Measurements from ENCODE around the gene VWA3B. TPM values are rescaled to one million over a fixed set of nuclear protein-coding genes. Genes with fewer than 3 reads are reported as not detected.

VWA3B gene, protein sequence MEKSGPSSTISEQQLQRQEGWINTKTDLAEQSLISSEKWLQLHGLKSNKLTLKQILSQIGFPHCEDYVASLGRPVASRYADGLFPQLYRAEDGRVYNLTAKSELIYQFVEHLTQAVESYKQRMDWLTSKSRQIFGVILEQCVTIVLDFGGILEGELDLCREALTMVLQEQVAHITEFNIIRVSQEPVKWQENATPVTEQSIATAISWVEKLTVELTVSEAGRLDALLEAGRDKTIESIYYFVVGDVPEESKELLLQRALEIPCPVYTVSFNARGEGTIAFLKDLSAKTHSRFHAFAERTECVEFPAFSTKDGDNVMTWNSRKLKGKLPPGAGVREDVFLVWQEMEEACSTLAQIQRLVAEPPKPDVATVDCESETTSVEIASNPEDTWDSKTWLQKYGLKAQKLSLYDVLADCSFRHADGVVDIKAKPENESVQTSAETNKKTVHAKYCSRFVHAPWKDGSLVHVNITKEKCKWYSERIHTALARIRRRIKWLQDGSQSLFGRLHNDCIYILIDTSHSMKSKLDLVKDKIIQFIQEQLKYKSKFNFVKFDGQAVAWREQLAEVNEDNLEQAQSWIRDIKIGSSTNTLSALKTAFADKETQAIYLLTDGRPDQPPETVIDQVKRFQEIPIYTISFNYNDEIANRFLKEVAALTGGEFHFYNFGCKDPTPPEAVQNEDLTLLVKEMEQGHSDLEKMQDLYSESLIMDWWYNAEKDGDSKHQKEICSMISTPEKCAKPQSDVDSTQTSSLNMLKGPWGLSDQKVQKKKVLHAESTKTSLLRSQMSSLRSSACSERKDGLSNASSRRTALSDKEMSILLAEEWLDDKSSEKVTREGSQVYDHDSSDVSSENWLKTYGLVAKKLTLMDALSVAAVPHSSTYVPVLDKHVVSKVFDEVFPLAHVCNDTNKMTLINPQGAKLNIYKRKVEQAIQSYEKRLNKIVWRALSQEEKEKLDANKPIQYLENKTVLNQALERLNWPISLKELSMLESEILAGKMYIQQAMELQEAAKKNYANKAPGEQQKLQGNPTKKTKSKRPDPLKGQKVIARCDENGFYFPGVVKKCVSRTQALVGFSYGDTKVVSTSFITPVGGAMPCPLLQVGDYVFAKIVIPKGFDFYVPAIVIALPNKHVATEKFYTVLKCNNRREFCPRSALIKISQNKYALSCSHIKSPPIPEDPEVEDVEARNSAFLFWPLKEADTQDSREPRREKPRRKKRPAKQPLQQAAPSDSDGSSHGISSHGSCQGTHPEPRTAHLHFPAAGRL (N-terminal part only)
- 0.17 TPM for total RNA-seq
- long read RNA-seq, result 0 reads

DNA sequence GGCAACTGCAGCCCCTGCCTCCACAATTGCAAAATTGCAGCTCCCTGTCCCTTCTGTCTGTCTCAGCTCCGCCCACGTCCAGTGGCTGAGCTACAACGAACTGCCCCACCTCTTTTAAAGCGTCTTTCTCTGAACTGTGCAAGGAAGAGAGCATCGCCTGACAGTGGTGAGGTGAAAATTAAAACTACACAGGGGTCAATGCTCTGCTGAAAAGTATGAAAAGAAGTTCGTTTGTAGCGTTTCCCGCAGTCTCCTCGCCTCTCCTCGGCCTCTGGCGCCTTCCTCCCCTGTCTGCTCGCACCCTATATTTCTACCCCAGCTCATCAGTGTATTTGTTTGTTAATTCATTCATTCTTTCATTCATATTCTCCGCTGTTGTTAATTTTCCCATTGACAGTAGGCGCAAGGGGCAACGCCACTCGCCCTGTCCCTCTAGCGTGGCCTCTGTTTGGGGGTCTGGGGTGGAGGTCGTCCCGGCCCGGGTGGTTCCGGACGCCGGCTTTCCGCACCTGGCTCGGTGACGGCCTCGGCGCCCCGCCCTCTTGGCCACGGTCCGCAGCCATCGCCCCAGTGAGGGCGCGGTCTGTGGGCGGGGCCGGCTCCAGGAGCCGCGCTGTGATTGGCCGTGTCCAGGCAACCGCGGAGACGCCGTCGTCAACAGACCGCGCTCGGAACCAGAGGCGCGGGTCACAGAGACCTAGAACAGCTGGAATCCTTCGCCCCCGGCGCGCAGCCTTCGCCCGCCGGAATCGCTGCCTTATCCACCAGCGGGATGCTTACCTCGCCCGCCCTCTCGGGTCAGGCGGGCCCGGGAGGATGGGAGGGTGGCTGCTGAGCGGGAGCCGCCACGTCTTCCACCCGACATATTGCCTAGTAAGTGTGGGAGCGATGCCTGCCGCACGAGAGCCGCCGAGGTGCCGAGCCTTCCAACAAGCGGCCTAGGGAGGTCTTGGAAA, at the start of gene VWA3B:
TSS of gene VWA3B (plus strand) at position 677 of the 956 bp plus-strand sequence. CDS start 5,926 bp downstream, outside the sequence.
- ATAC-seq (peak; percentile 92), DNase-seq (peak; percentile 87)
- Histone ChIP-seq H3K4me1 (peaks cover 21% of the 10 kb centered on the region), H3K27me3 (peaks cover 24% of the 10 kb centered on the region), H3K36me3 (no peaks in the 10 kb centered on the region), H3K4me3 (peak within 1 kb of the TSS; percentile 43), H3K9me3 (no peaks in the 10 kb centered on the region), H3K27ac (no peak within 1 kb of the TSS)
- TF ChIP-seq, protein P1, sequence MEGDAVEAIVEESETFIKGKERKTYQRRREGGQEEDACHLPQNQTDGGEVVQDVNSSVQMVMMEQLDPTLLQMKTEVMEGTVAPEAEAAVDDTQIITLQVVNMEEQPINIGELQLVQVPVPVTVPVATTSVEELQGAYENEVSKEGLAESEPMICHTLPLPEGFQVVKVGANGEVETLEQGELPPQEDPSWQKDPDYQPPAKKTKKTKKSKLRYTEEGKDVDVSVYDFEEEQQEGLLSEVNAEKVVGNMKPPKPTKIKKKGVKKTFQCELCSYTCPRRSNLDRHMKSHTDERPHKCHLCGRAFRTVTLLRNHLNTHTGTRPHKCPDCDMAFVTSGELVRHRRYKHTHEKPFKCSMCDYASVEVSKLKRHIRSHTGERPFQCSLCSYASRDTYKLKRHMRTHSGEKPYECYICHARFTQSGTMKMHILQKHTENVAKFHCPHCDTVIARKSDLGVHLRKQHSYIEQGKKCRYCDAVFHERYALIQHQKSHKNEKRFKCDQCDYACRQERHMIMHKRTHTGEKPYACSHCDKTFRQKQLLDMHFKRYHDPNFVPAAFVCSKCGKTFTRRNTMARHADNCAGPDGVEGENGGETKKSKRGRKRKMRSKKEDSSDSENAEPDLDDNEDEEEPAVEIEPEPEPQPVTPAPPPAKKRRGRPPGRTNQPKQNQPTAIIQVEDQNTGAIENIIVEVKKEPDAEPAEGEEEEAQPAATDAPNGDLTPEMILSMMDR (IDR thresholded peaks at IDR 0.05), result no peak
- intact Hi-C loops (cut with DNase I), result no loop called here

DNA sequence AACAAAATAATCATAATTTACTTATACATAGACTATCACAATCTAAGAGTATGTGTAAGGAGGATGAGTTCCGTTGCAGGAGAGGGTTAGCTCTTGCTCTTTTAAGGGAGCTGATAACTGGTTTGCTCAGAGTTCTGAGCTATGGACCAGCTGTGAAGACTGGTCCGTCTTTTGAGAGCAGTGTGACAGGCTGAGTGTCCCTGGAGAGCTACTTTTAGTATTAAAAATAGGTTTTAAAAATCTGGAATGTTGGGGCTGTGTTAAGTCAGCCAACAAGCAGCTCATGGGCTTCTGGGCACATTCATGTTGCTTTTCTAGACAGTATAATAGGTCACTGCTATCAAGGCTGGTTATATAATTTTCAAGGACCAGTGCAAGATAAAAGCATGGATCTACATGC, 49.8 kb upstream of the VWA3B start:
- Histone ChIP-seq H3K27ac (no peak overlapping the region), H3K36me3 (no peaks in the 10 kb centered on the region), H3K27me3 (no peaks in the 10 kb centered on the region), H3K4me1 (no peaks in the 10 kb centered on the region), H3K9me3 (no peaks in the 10 kb centered on the region), H3K4me3 (no peak overlapping the region)
- intact Hi-C loops (cut with DNase I), result no loop called here
- ATAC-seq (no peak), DNase-seq (no peak)
- TF ChIP-seq, protein P1 (IDR thresholded peaks at IDR 0.05), result no peak

DNA sequence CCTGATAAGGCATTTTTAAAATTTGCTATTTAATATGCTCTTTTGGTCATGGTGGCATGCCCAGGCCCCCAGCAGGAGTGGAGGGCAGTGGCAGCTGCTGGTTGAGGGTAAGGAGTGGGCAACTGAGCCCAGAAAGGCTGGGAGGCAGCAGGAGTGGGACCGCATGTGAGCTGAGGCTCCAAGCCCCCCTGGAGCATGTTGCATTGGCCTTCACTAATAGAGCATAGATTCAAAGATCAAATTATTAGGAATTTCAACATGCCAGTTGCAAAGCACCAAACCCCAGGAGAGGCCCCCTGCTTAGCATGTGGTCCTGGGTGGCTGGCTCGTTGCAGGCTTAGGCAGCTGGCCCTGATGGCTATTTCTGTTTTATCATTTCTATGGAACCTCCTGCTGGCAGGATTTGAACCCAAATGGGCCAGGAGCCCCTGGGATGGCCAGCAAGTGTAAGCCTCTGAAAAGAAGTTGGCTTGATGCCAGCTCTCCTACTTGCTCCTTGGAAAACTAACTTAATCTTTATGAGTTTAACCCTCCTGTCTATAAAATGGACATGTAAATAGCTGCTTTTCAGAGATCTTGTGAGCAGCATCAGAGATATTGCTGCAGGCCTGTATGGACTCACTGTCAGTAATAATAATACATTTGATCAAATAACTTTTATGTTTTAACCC, 49.2 kb upstream of the VWA3B start:
- intact Hi-C loops (cut with DNase I), result no loop called here
- H3K27me3 ChIP-seq, result no peaks in the 10 kb centered on the region
- no peak overlapping the region for H3K27ac ChIP-seq
- DNase-seq (no peak), ATAC-seq (no peak)
- no peaks in the 10 kb centered on the region for H3K36me3 ChIP-seq
- no peak overlapping the region for H3K4me3 ChIP-seq
- TF ChIP-seq, protein P1 (IDR thresholded peaks at IDR 0.05), result no peak
- no peaks in the 10 kb centered on the region for H3K4me1 ChIP-seq
- no peaks in the 10 kb centered on the region for H3K9me3 ChIP-seq

DNA sequence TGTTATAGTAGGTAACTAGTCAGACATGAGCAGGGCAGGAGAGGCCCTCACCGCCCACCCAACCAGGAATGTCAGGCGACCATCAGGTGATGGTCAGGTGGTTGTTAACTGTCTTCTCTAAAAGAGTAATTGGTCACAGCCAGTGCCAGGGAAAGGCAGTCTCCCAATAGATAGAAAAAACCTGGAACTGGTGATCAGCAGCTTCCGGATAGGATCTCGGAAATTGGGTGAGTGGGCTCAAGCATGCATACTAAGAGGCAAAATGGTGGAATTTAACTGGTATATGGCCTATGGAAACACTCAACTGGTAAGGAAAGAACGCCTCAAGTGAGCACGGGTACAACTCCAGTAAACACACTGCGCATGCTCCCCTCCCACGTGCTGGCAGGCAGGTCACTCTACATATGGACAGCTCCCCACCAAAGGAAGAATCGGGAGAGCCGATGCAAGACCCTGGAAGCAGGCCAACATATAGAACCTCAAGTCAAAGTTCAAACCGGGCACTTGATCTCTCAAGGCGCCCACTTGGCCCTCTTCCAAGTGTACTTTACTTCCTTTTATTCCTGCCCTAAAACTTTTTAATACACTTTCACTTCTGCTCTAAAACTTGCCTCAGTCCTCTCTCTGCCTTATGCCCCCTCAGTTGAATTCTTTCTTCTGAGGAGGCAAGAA, 47.7 kb upstream of the VWA3B start:
- Histone ChIP-seq H3K4me3 (no peak overlapping the region), H3K27ac (no peak overlapping the region), H3K9me3 (peaks cover 10% of the 10 kb centered on the region), H3K4me1 (no peaks in the 10 kb centered on the region), H3K27me3 (no peaks in the 10 kb centered on the region), H3K36me3 (no peaks in the 10 kb centered on the region)
- ATAC-seq (peak; percentile 44), DNase-seq (no peak)
- TF ChIP-seq, protein P1 (IDR thresholded peaks at IDR 0.05), result no peak
- intact Hi-C loops (cut with DNase I), result no loop called here

All from upper lobe of right lung (tissue), 1 donor.